Measurements from ENCODE around the gene PTK6.

DNA sequence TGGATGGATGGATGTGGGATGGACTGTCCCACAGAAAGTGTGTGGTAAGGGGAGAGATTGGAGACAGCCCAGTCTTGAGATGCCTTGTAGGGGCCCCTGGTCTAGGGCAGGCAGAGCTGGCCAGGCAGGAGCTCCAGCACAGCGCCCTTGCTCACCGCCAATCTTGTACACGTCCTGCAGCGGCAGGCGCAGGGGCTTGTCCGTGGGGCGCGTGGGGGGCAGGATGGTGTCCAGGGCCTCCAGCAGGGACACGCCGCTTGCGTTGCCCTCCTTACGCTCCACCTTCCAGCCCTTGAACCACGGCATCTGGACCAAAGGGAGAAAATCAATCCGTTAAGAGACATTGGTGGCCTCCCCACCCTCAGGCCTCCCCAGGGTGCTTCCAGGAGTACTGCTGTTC, 44.2 kb downstream of the PTK6 start:
- TF ChIP-seq, protein P1, sequence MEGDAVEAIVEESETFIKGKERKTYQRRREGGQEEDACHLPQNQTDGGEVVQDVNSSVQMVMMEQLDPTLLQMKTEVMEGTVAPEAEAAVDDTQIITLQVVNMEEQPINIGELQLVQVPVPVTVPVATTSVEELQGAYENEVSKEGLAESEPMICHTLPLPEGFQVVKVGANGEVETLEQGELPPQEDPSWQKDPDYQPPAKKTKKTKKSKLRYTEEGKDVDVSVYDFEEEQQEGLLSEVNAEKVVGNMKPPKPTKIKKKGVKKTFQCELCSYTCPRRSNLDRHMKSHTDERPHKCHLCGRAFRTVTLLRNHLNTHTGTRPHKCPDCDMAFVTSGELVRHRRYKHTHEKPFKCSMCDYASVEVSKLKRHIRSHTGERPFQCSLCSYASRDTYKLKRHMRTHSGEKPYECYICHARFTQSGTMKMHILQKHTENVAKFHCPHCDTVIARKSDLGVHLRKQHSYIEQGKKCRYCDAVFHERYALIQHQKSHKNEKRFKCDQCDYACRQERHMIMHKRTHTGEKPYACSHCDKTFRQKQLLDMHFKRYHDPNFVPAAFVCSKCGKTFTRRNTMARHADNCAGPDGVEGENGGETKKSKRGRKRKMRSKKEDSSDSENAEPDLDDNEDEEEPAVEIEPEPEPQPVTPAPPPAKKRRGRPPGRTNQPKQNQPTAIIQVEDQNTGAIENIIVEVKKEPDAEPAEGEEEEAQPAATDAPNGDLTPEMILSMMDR (IDR thresholded peaks at IDR 0.05): no peak
- TF ChIP-seq POLR2A (IDR thresholded peaks at IDR 0.05): no peak
